M059J (cell line): ENCODE data around the gene IGSF5. TPM values are rescaled to one million over a fixed set of nuclear protein-coding genes. Genes with fewer than 3 reads are reported as not detected.
A peak's percentile ranks its signal among the peaks of the same experiment; 100 is the strongest.
"Not testable (repeated sequence)": the region's sequence is repeated elsewhere in the genome, so short reads cannot be mapped to it uniquely, and the experiment has no call there.

Experiments
- DNase-seq: peaks from one replicate; pipeline ENCODE4 v3.0.0-alpha.2; 2012; ENCODE audit warnings: low read depth
- total RNA-seq: library from RNA; depleted of rRNA; stranded (reverse); fragments of >200 nt; shearing (Covaris generic); gene quantifications from 2 replicates; pipeline ENCODE4 v1.2.3, GENCODE V29; 2014; rRNA removed

Gene IGSF5
- not detected in 2 replicates for total RNA-seq

GRCh38 chr21:39744883-39745282 lies at the start of gene IGSF5:
Gene IGSF5 (plus strand): TSS chr21:39745183. CDS start chr21:39745510, 327 bp downstream.
- not testable (repeated sequence) for DNase-seq

DNA sequence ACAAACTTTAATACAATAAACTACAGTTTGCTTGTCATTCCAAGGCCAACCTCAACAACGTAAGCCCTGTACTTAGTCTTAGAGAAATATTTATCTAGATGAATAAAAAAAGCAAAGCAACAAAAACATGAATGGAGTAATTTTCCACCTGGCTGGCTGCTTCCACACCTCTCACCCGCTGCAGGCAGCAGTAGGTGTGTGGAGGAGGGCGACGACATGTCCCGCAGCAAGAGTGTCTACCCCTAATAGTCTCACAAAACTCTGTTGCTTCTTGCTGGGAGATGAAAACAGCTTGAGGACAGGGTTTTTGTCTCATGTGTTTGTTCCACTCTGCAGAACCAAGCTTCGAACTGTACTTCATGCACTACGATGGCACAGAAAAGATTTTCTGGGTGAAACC lies 48.8 kb upstream of the IGSF5 start:
- DNase-seq, result no peak

- peak; percentile 37 for DNase-seq
Measured at GRCh38 chr21:39696618-39697017, 48.4 kb upstream of the IGSF5 start.

GRCh38 chr21:39700318-39700717 lies 44.7 kb upstream of the IGSF5 start:
- DNase-seq, result no peak

DNA sequence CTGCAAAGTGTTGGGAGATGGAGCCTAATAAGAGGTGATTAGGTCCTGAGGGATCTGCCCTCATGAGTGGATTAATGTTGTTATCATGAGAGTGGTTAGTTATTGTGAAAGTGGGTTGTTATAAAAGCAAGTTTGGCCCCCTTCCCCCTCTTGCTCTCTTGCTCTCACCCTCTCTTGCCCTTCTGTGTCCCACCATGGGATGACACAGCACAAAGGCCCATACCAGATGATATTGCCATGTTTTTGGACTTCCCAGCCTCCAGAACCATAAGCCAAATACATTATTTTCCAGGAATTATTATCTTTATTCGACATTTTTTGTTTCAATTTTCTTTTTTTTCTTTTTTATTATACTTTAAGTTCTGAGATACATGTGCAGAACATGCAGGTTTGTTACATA lies 41.4 kb upstream of the IGSF5 start:
- no peak for DNase-seq

DNA sequence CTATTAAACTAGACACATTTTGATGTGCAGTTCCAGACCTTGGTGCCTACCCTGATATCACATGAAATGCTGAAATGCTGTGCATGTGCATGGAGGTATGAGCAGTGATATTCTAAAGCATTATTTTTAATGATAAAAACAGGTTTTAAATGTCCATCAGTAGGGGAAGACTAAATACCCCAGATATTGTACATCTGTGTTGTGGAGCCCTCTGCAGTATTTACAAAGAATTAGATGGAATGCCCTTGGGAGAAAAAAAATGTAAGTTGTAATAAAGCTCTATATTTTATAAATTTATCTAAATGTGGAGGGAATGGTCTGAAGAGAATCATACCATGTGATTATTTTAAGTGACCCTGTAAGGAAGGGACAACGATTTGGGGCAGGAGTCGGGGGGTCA lies 39.1 kb upstream of the IGSF5 start:
- DNase-seq, result no peak

- DNase-seq, result no peak
Measured at GRCh38 chr21:39707316-39707715, 37.7 kb upstream of the IGSF5 start.

- no peak for DNase-seq
Measured at GRCh38 chr21:39710866-39711265, 34.1 kb upstream of the IGSF5 start.

- DNase-seq, result no peak
Measured at GRCh38 chr21:39712273-39712672, 32.7 kb upstream of the IGSF5 start.

DNA sequence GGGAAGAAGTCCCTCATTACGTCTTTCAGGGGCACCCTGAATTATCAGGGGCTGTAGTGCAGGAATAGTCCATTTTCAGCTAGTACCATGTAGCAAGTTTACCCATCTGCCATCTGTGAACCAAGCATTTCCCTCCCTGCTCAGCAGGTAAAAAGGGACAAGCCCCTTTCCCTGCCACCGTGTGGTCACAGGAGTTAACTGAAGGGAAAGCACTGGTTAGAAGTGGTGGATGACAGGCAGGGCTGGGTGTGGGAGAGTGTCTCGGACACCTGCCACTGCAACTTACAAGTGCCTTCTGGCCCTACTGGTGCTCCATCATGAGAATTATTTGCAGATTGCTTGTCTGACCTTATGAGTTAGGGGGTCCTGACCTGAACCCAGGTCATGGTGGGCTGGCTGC lies 32.0 kb upstream of the IGSF5 start:
- DNase-seq, result peak; percentile 41

DNA sequence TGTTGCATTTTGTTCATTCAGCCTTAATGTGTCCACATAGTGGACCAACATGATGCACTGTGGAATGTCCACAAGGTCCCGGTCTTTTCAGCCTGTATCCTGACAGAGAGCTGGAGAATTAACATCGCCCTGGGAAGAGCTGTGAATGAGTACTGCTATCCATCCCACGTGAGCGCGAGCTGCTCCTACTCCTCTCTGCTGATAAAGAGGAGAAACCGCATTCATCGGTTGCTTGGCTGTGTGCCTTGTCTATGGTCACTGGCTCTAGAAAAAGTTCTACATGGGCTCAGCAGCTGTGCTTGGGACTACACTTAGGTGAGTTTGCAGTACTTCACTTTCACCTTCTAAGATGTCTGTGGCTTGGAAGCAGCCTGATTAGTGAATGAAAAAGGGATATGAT lies 31.1 kb upstream of the IGSF5 start:
- no peak for DNase-seq

GRCh38 chr21:39714331-39714730 lies 30.7 kb upstream of the IGSF5 start:
- no peak for DNase-seq

GRCh38 chr21:39715804-39716397 lies 29.1 kb upstream of the IGSF5 start:
- peak; percentile 56 for DNase-seq

- DNase-seq, result peak; percentile 38
Measured at GRCh38 chr21:39720126-39720778, 24.7 kb upstream of the IGSF5 start.

GRCh38 chr21:39721885-39722284 lies 23.1 kb upstream of the IGSF5 start:
- DNase-seq, result no peak

GRCh38 chr21:39724944-39725343 lies 20.0 kb upstream of the IGSF5 start:
- no peak for DNase-seq

- DNase-seq, result no peak
Measured at GRCh38 chr21:39726133-39726532, 18.9 kb upstream of the IGSF5 start.

GRCh38 chr21:39727401-39728120 lies 17.4 kb upstream of the IGSF5 start:
- DNase-seq, result no peak

GRCh38 chr21:39728341-39728740 lies 16.6 kb upstream of the IGSF5 start:
- DNase-seq, result peak; percentile 64

GRCh38 chr21:39730418-39731157 lies 14.4 kb upstream of the IGSF5 start:
- no peak for DNase-seq

DNA sequence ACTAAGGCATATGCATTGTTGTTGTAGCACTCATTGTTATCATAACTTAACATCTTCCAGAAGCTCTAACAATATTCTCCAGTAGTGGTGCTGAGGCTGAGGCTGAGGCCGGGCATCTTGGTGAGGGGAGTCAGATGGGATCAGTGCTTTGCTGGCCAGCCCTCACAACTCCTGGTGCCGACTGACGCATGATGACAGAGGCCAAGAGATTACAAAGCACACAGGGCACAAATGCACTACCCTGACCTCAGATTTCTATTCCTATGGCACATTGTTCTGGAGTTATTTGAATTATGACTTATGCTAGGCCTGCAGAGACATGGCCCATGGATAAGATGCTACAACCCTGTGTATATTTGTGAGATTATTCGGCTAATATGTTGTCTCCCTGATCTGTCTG lies 8.3 kb upstream of the IGSF5 start:
- no peak for DNase-seq

DNA sequence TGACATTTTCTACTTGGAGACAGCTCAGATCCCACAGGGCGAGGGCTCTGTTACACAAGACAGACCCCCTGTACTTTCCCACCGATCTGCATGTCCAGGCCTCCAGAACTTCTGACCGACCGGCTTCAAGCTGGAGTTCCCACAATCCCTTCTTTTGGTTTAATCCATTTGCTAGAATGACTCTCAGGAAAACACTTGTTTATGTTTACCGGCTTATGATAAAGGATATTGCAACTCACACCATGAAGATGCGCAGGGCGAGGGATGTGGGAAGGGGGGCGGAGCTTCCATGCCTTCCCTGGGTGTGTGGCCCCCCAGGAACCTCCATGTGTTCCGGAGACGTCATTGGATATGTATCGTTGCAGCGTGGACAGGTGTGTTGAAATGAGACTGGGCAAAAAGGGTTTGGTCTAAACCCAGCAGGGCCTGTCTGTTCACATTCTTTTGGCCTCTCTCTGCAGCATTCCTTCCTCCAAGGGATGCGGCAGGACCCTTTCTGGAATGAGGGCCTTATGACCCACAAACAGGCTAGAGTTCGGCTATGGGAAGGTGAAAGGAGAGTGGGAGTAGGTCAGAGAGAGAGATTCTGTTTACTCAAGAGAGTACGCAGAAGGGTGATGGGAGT lies 7.5 kb upstream of the IGSF5 start:
- DNase-seq, result no peak
